GM18951 (cell line): ENCODE measurements around the gene NR6A1.

Source experiments
- POLR2A ChIP-seq: IDR thresholded peaks from 4 replicates; pipeline ENCODE4 v1.6.1; 2011; ENCODE audit warnings: mild to moderate bottlenecking; ENCODE audit not compliant: insufficient read length, insufficient read depth; ENCODE audit errors: extremely low read depth
- in situ Hi-C: fragments of 300-500 bp; cut with MboI; formaldehyde crosslinking; loops from one replicate; pipeline ENCODE4 v1.12.0; 2022; ENCODE audit warnings: low sequenced_read_pairs, mixed read lengths, inconsistent platforms; ENCODE audit not compliant: unreplicated experiment

Gene NR6A1

DNA sequence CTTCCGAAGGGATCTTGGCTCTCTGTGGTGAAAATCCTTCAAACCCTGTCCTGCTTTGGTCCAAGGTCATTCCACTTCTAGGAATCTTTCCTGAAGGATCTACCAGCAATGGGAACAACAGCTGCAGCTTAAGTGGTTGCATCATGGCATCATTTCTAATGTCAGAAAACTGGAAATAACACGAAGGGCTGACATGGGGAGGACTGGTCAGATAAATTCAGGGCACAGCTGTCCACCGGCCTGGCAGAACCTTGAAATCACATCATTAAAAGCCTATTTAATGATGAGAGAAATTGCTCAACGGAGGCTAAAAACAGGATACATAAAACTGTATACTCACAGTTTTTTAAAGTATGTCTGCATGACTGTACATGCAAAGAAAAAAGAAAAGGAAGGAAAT lies 34.1 kb upstream of the NR6A1 start:
- TF ChIP-seq POLR2A, result no peak
- in situ Hi-C loops, result no loop called here

DNA sequence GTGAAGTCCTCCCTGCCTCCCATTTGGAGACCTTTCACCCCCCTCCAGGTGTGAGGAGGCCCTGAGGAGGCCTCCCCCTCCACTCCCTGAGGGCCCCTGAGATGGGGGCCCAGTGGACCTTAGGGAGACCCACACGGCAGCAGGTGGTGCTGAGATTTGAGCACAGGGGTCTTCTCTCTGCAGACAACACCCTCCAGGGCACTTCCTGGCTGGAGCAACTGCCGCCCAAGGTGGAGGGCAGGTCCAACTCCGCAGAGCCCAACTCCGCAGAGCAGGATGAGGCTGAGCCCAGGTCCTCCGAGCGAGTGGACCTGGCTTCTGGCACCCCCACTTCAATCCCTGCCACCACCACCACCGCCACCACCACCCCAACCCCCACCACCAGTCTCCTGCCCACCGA lies 32.8 kb upstream of the NR6A1 start:
- in situ Hi-C loops, result no loop called here
- TF ChIP-seq POLR2A, result no peak

DNA sequence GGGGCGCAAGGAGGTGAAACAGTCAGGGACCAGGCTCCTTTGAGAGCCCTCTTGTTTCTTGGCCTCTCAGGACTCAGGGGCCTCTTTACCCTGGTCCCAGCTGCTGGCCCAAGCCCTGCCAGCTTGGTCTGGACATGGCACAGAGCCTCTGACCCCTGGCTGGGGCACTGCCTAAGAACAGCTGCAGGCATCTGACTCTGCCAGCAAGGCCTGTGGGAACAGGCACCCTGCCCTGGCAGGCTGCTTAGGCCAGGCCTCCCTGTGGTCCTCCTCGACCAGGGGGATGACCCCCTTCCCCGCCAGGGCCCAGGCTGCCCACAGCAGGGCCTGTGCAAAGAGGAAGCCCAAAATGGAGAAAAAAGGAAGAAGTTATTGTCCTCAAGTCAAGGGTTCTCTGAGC lies 31.3 kb upstream of the NR6A1 start:
- in situ Hi-C loops, result no loop called here
- no peak for TF ChIP-seq POLR2A

DNA sequence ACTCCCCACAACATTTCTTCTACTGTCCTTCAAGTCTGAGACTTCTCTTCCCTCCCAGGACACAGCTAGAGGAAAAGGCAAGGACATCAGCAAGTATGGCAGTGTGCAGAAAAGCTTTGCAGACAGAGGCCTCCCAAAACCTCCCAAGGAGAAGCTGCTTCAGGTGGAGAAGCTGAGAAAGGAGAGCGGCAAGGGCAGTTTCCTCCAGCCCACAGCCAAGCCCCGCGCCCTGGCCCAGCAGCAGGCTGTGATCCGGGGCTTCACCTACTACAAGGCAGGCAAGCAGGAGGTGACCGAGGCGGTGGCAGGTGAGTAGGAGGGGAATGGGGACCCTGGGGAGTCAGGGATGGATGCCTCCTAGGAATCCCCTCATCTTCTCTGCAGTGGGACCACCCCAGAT lies 30.2 kb upstream of the NR6A1 start:
- no peak for TF ChIP-seq POLR2A
- in situ Hi-C loops, result no loop called here

DNA sequence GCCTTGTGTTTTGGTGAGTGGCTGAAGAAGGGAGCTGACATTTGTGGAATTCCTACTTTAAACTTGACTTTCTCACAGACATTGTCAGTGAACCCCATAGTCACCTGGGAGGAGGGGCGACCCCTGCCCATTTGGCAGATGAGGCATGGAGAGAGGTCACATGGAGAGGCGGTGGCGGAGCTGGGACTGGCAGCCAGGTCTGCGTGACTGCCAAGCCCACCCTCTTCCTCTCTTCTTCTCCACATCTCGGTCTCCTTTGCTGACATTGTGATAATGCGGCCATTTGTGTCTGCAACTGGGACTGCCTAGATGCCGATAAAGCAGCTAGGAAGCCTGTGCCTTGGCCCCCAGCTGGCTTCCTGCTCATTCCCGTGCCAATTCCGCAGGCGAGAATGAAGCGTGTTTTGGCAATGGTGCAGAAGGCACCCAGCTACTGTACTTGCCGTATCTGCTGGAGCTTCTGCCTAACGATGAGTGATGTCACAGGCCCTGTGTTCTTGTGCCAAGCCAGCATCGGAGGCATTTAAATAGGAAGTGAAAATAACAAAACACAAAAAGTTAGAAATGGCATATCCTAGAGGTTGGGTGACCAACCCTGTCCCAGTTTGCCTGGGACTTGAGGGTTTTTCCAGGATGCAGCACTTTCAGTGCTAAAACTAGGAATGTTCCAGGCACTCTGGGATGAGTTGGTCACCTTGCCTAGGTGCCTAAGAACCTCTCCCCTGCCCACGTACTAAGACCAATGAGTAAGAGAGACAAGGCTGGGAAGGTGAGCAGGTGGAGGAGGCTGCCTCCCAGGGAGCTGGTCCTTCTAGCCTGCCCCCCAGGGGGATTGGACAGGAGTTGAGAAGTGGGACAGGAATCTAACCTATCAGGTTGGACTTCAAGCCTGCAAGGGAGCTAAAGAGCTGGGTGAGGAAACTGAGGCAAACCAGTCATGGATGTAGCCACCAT lies 29.5 kb upstream of the NR6A1 start:
- in situ Hi-C loops, result no loop called here
- no peak for TF ChIP-seq POLR2A

DNA sequence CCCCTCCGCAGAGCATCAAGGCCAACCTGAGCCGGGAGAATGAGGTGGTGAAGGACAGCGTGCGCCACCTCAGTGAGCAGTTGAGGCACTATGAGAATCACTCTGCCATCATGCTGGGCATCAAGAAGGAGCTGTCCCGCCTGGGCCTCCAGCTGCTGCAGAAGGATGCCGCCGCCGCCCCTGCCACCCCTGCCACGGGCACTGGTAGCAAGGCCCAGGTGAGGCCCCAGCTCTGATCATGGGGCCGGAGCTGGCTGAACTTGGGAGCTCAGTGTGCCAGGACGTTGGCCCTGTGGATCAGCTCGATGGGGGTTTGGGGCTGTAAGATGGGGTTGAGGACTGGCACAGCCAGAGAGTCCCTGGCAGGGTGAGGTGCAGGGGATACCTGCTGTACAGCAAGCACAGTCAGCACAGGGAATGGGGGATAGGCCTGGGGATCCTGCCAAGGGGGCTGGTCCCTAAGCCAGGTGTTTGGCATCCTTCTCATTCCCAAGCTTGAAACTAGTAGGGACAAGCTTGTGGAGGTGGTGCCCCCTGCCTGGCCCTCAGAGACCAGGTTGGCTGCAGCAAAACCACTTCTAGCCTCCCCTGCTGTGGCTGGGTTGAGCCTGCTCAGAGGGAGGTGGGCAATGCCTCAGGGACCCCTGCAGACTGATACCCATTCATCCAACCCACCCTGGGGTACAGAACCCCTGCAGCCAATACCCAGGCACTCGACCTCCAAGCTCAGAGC lies 28.3 kb upstream of the NR6A1 start:
- no peak for TF ChIP-seq POLR2A
- in situ Hi-C loops, result loop anchor here (10.0 kb wide), 1 partner anchor 45 kb away; no protein-coding TSS in a partner anchor

DNA sequence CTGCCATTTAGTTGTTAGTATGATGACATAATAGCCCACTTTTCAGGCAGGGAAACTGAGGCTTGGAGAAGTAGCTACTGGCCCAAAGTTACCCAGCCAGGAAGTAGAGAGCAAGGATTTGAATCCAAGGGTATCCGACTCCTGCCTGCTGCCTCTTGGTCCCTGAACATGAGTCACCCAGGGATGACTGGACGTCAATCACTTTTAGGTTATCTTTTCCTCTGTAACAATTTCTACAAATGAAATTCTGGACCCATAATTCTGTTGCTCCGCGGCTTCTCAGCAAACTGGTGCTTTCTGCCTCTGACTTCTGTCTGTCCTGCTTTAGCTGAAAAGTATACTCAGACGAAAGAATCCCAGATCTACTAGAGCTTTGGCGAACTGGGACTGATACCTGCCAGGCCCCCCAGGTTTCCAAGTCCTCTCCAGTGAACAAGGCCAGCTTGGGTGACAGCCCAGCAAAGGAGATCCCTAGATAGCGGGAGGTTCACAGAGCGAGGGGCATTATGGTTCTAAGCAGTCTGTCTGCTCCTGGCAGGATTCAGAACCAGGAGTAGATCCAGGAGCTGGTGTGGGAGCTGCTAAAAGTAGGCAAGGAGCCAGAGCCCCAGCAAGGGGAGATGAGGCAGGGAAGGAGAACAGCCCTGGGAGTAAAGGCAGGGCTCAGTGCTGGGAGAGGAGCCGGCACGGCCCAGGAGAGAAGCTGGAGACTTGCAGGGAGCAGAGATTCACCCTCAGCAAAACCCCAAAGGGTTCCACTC lies 26.4 kb upstream of the NR6A1 start:
- in situ Hi-C loops, result loop anchor here (10.0 kb wide), 1 partner anchor 47 kb away; no protein-coding TSS in a partner anchor
- no peak for TF ChIP-seq POLR2A

DNA sequence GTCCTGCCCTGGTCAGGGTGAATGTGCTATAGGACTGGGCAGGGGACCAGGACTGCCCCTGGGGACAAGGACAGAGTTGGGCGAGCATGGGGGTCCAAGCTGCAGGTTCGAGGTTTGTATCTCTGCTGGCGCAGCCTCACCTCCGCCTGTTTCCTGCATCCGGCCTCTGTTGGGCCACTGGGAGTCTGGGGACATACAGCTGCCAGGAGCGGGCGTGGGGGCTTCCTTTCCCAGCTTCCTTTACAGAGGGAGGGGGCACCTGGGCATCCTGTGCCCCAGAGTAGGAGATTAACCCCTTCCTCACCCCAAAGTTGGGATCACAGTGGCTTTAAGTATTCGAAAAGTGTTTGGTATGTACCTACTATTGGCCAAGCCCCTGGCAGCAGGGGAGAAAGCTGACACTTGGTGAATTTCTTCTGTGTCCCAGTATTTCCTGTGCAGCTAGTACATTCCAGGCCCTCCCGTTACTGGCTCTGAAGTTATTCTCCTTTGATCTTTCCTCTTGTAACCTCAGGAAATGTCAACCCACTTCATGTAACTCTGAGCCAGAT lies 24.8 kb upstream of the NR6A1 start:
- in situ Hi-C loops, result loop anchor here (10.0 kb wide), 1 partner anchor 49 kb away; no protein-coding TSS in a partner anchor
- TF ChIP-seq POLR2A, result no peak

DNA sequence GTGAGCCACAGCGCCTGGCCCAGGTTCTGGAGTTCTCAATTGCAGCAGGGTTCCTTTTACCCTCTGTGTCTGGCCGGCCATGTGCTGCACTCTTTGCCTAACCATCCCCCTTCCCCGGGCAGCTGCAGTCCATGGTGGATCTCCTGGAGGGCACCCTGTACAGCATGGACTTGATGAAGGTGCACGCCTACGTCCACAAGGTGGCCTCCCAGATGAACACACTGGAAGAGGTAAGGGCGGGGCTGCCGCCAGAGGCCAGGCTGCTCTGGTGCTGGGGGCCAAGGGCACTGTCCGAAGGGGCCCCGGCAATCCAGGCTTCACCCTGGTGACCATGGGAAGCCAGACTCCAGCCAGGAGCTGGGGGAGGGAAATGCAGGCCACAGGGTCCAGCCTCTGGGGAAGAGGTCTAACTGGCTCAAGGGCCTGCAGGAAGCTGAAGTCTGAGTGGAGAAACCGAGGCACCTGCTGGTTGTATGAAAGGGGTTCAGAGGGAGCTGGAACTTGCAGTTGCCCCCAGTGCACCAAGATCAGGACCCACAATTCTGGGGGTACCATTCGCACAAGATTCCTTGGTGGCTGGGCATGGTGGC lies 23.9 kb upstream of the NR6A1 start:
- no peak for TF ChIP-seq POLR2A
- in situ Hi-C loops, result loop anchor here (10.0 kb wide), 1 partner anchor 50 kb away; no protein-coding TSS in a partner anchor

DNA sequence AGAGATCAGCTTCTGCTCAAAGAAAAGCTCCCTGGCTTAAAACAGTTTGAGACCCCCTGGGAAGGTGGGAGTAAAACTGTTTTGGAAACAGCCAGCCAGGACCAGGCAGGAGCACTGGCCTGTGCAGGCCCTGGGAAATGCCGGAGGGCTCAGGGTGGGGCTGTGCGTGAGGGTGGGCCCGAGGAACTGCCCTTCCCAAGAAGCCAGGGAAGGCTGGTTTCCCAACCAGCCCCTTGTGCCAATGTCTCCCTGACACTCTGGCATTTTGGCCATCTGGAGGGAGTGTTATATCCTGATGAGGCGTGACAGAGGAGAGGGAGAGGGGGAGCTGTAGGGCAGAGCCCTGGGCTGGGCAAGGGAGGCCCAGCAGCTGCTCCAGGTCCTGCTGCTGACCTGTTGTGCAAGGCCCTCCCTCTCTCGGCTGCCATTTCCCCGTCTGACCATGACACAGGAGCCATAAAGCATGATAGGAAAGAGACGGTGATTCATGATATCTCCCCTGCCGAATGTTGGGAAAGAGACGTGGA lies 22.0 kb upstream of the NR6A1 start:
- in situ Hi-C loops, result loop anchor here (10.0 kb wide), 1 partner anchor 52 kb away; no protein-coding TSS in a partner anchor
- TF ChIP-seq POLR2A, result no peak

DNA sequence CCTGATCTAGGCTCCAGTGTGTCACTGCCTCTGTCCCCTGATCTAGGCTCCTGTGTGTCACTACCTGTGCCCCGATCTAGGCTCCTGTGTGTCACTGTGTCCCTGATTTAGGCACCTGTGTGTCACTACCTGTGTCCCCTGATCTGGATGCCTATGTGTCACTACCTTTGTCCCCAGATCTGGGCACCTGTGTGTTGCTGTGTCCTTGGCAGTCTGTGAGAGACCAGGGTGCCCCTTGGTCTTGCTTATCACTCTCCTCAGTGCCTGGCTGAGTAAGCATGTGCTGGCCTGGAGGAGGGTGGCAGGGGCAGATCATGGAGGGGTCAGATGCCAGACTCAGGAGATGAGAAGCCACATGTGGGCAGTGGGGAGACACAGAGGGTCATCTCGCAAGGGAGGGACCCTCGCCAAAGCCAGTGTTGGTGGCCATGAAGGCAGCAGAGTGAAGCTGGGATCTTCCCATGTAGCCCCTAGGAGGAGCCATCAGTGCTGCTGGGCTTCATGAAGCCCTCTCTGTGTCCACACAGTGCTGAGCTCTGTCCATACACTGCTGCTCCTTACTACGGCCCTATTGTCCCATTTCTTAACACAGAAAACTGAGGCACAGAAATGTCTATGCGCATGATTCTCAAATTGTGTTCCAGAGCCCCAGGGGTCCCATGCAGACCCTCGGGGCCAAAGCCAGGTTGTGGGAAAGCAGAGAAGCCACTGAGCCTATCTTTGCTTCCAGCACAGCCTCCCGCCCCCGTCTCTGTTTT lies 21.3 kb upstream of the NR6A1 start:
- in situ Hi-C loops, result loop anchor here (10.0 kb wide), 1 partner anchor 52 kb away; no protein-coding TSS in a partner anchor

More for the DNA sequence above, 21.3 kb upstream of the NR6A1 start:
- TF ChIP-seq POLR2A, result no peak
